K562 (cell line): Measurements from ENCODE around the gene RAB6A. TPM values are rescaled to one million over a fixed set of nuclear protein-coding genes. Genes with fewer than 3 reads are reported as not detected.

Source experiments
- ATAC-seq: fragments of 200-7000 bp; cut with Tn5 transposase; 3 replicates; pipeline ENCODE4 v1.9.1; 2020; ENCODE audit warnings: moderate library complexity
- BruUV-seq: library from RNA; stranded (reverse); fragments of 400-500 nt; replicated peaks from 2 replicates; lab custom pipeline; 2021; lab: Mats Ljungman, UMichigan
- CTCF ChIA-PET: fragments of 300-600 bp; formaldehyde crosslinking; extraction: SDS; loops from one replicate; lab custom pipeline; 2021; ENCODE audit warnings: low intra/inter-chr PET ratio; lab: Yijun Ruan, JAX
- POLR2A ChIA-PET: fragments of 300-600, 350-650 bp; sonication (Branson Sonifier 250); formaldehyde crosslinking; extraction: SDS; loops from one replicate; lab custom pipeline; 2021; ENCODE audit warnings: antibody characterized with exemption, inconsistent platforms; lab: Yijun Ruan, JAX
- DNase-seq, 4 experiments: peaks; one replicate each; pipeline versions ENCODE4 v3.0.0 to v3.0.0-alpha.2; 2011 to 2018; ENCODE audit warnings: low spot score in 3 of 4, mixed read lengths in 3 of 4; ENCODE audit errors: extremely low read depth in 1 of 4
- FAIRE-seq: peaks from 2 replicates; lab custom pipeline; 2011; peaks lifted over from hg19 to GRCh38; lab: Jason Lieb, UNC
- H2AFZ ChIP-seq: 2 replicates; pipeline ENCODE4 v1.6.0; 2011; ENCODE audit warnings: low read depth, low read length, control low read depth, inconsistent platforms
- H3K27ac ChIP-seq: fragments of 200-600 bp; 3 replicates; pipeline ENCODE4 v1.8.0; 2011; ENCODE audit warnings: low read depth, mild to moderate bottlenecking, control low read depth, inconsistent platforms, low read length, moderate library complexity, mixed read lengths; ENCODE audit errors: extremely low read depth
- H3K27me3 ChIP-seq, 2 experiments: fragments of 300-600 bp in 1 of 2; 2 replicates in 1 of 2; 3 replicates in 1 of 2; pipeline versions ENCODE4 v1.6.0 to v1.8.0; 2011; ENCODE audit warnings: inconsistent platforms in 2 of 2, low read length in 2 of 2, mild to moderate bottlenecking in 1 of 2, mixed read lengths in 1 of 2, moderate library complexity in 1 of 2; ENCODE audit not compliant: control insufficient read depth in 2 of 2, insufficient read depth in 2 of 2
- H3K36me3 ChIP-seq: fragments of 300-600 bp; 3 replicates; pipeline ENCODE4 v1.8.0; 2011; ENCODE audit warnings: mild to moderate bottlenecking, low read length, inconsistent platforms; ENCODE audit not compliant: control insufficient read depth, insufficient read depth
- H3K4me1 ChIP-seq, 2 experiments: fragments of 200-600 bp in 1 of 2; replicated peaks in 1 of 2; 2 replicates in 1 of 2; 3 replicates in 1 of 2; pipeline versions ENCODE4 v1.5.1 to v1.8.0; 2011; ENCODE audit warnings: inconsistent platforms in 2 of 2, low read length in 2 of 2, mild to moderate bottlenecking in 1 of 2, mixed read lengths in 1 of 2, moderate library complexity in 1 of 2; ENCODE audit not compliant: control insufficient read depth in 2 of 2, insufficient read depth in 2 of 2
- H3K4me2 ChIP-seq: 2 replicates; pipeline ENCODE4 v1.6.1; 2011; ENCODE audit warnings: low read length, control low read depth, inconsistent platforms, mixed read lengths; ENCODE audit not compliant: insufficient read depth
- H3K4me3 ChIP-seq: fragments of 200-600 bp; sonication (generic), shearing (Covaris generic); 2 replicates; pipeline ENCODE4 v1.5.1; 2016; ENCODE audit warnings: control low read depth, inconsistent platforms
- H3K79me2 ChIP-seq: fragments of 200-600 bp; 3 replicates; pipeline ENCODE4 v1.8.0; 2011; ENCODE audit warnings: low read length, inconsistent platforms; ENCODE audit not compliant: control insufficient read depth, insufficient read depth
- H3K9ac ChIP-seq, 2 experiments: 2 replicates each; pipeline versions ENCODE4 v1.6.0 to v1.6.1; 2011; ENCODE audit warnings: low read depth in 2 of 2, low read length in 2 of 2, control low read depth in 1 of 2, inconsistent platforms in 1 of 2, mild to moderate bottlenecking in 1 of 2, mixed read lengths in 1 of 2; ENCODE audit not compliant: insufficient read depth in 1 of 2
- H3K9me1 ChIP-seq: one replicate; pipeline ENCODE4 v1.6.0; 2011; ENCODE audit warnings: inconsistent platforms, mild to moderate bottlenecking, low read length, moderate library complexity; ENCODE audit not compliant: control insufficient read depth, insufficient read depth
- H3K9me3 ChIP-seq: replicated peaks from 2 replicates; pipeline ENCODE4 v1.5.1; 2011; ENCODE audit warnings: low read depth, low read length, inconsistent platforms; ENCODE audit not compliant: control insufficient read depth, insufficient read depth
- H4K20me1 ChIP-seq: replicated peaks from 2 replicates; pipeline ENCODE4 v1.6.1; 2011; ENCODE audit warnings: low read length, inconsistent platforms, mixed read lengths; ENCODE audit not compliant: control insufficient read depth, insufficient read depth
- BRF1 ChIP-seq: IDR thresholded peaks from 3 replicates; pipeline ENCODE4 v1.6.1; 2011; ENCODE audit warnings: borderline replicate concordance, mild to moderate bottlenecking; ENCODE audit not compliant: insufficient read length; ENCODE audit errors: extremely low read depth
- CXXC5 ChIP-seq: fragments of 250-450 bp; sonication (Bioruptor Pico); IDR thresholded peaks from 2 replicates; pipeline ENCODE4 v1.8.0; 2022; ENCODE audit warnings: inconsistent platforms, mild to moderate bottlenecking, moderate library complexity
- DMBX1 ChIP-seq: fragments of 250-450 bp; sonication (Bioruptor Pico); IDR thresholded peaks from 2 replicates; pipeline ENCODE4 v1.8.0; 2022; ENCODE audit warnings: inconsistent platforms, mild to moderate bottlenecking, moderate library complexity, borderline replicate concordance
- E2F3 ChIP-seq: fragments of 250-450 bp; sonication (Bioruptor Pico); IDR thresholded peaks from 2 replicates; pipeline ENCODE4 v1.4.0; 2020; ENCODE audit warnings: mild to moderate bottlenecking
- ETS2 ChIP-seq: IDR thresholded peaks from 2 replicates; pipeline ENCODE4 v1.6.1; 2016; ENCODE audit warnings: borderline replicate concordance, missing genetic modification characterization, mild to moderate bottlenecking, moderate library complexity, missing compliant biosample characterization; ENCODE audit not compliant: poor library complexity, severe bottlenecking
- HOXB6 ChIP-seq: fragments of 250-450 bp; sonication (Bioruptor Pico); IDR thresholded peaks from 2 replicates; pipeline ENCODE4 v1.5.1; 2022; ENCODE audit warnings: mild to moderate bottlenecking, borderline replicate concordance
- L3MBTL2 ChIP-seq: fragments of 450-650 bp; IDR thresholded peaks from 2 replicates; pipeline ENCODE4 v1.6.1; 2016; ENCODE audit warnings: mild to moderate bottlenecking, moderate library complexity
- MNT ChIP-seq, 2 experiments: fragments of 450-650 bp; conservative IDR thresholded peaks; 2 replicates each; pipeline ENCODE4 v1.6.1; 2017; ENCODE audit warnings: mild to moderate bottlenecking in 2 of 2, moderate library complexity in 2 of 2
- MYC ChIP-seq, 2 experiments: fragments of 250-450 bp in 1 of 2; sonication (Bioruptor Pico) in 1 of 2; IDR thresholded peaks; 2 replicates each; pipeline versions ENCODE4 v1.5.1 to v1.6.1; 2012 to 2021; ENCODE audit warnings: low read depth in 2 of 2, borderline replicate concordance in 1 of 2, improper control_type of control experiment in 1 of 2, low read length in 1 of 2, mild to moderate bottlenecking in 1 of 2, moderate library complexity in 1 of 2
- NFRKB ChIP-seq: fragments of 450-650 bp; IDR thresholded peaks from 2 replicates; pipeline ENCODE4 v1.6.1; 2016; ENCODE audit warnings: low read depth
- PCBP1 ChIP-seq: fragments of 200-400 bp; formaldehyde crosslinking; IDR thresholded peaks from 2 replicates; pipeline ENCODE4 v1.6.1; 2018; ENCODE audit warnings: mild to moderate bottlenecking, low read depth, low read length; ENCODE audit not compliant: poor library complexity, severe bottlenecking
- PTRF ChIP-seq: fragments of 450-650 bp; IDR thresholded peaks from 2 replicates; pipeline ENCODE4 v1.6.1; 2016; ENCODE audit warnings: mild to moderate bottlenecking, missing genetic modification characterization, missing compliant biosample characterization
- ZNF324 ChIP-seq: fragments of 250-450 bp; sonication (Bioruptor Pico); IDR thresholded peaks from 2 replicates; pipeline ENCODE4 v1.4.0; 2020; ENCODE audit warnings: mild to moderate bottlenecking
- ZNF583 ChIP-seq: fragments of 250-450 bp; sonication (Bioruptor Pico); IDR thresholded peaks from 2 replicates; pipeline ENCODE4 v1.4.0; 2020
- ZNF589 ChIP-seq: fragments of 200-800 bp; sonication (Bioruptor generic); IDR thresholded peaks from 2 replicates; pipeline ENCODE4 v1.6.1; 2016; ENCODE audit warnings: low read depth, missing genetic modification characterization, missing compliant biosample characterization
- ZNF668 ChIP-seq: fragments of 250-450 bp; sonication (Bioruptor Pico); IDR thresholded peaks from 2 replicates; pipeline ENCODE4 v1.8.0; 2022; ENCODE audit warnings: mild to moderate bottlenecking, inconsistent platforms
- WGBS: fragments of 100-300 bp; shearing (Covaris generic); methylation state at CpG from one replicate; pipeline ENCODE4 v1.1.6; 2016; ENCODE audit warnings: low coverage, mixed read lengths; ENCODE audit not compliant: insufficient coverage; ENCODE audit errors: missing lambda C conversion rate; 5-methylcytosine and 5-hydroxymethylcytosine counted together
- in situ Hi-C: fragments of 300-500 bp; cut with MboI; formaldehyde crosslinking; loops from 4 replicates; pipeline ENCODE4 v1.15.0; 2018; ENCODE audit warnings: inconsistent platforms, mixed read lengths
- intact Hi-C: fragments of 100-400 bp; cut with micrococcal nuclease; formaldehyde crosslinking; loops from 2 replicates; pipeline ENCODE4 v1.14.2; 2022
- polyA plus RNA-seq, 8 experiments: library from polyadenylated mRNA; depleted of rRNA in 4 of 8; stranded (reverse) in 5 of 8; unstranded in 3 of 8; fragments of >200 nt; fragmentation: Nextera tagmentation in 2 of 8; fragmentation: Illumina TruSeq in 1 of 8; extraction: Ambion mirVana in 2 of 8; extraction: Trizol in 1 of 8; gene quantifications; 2 replicates each; pipeline versions ENCODE4 v1.2.1 to v1.2.3, GENCODE V29; 2011 to 2014; ENCODE audit warnings: inconsistent platforms in 1 of 8, missing spikeins in 1 of 8
- total RNA-seq, 7 experiments: library from RNA; depleted of rRNA in 6 of 7; stranded (reverse); fragments of >200 nt in 6 of 7; fragmentation: Illumina TruSeq in 2 of 7; extraction: Trizol in 2 of 7; gene quantifications; 2 replicates each; pipeline versions ENCODE4 v1.2.1 to v1.2.3, GENCODE V29; 2011 to 2021; ENCODE audit warnings: low replicate concordance in 1 of 7
- TF ChIP-seq, protein P1 (sequence below): IDR thresholded peaks from 2 replicates; pipeline ENCODE4 v1.6.1; 2011; ENCODE audit not compliant: insufficient read length; ENCODE audit errors: extremely low read depth
- TF ChIP-seq, protein P2 (sequence below): fragments of 200-800 bp; sonication (Bioruptor generic); IDR thresholded peaks from 2 replicates; pipeline ENCODE4 v1.6.1; 2017; ENCODE audit warnings: missing genetic modification characterization, missing compliant biosample characterization

Gene RAB6A
- total and polyA plus RNA-seq, 9 of the 15 experiments (the other 6 are each of a cell fraction or from before 2014, with no cell fraction given), result 14.0 to 95.3 (median 45.4) TPM

- H3K27ac ChIP-seq, result peak overlapping the region; percentile 63
- ChIA-PET CTCF (no interaction called here), POLR2A (interaction anchor here (1.1 to 2.2 kb wide), 5 partner anchors 10 to 94 kb away, joined by 3 to 14 read pairs (median 4); partner anchors contain the start of gene RAB6A)
- H3K4me1 ChIP-seq, result peaks cover 16 to 32% of the 10 kb centered on the region in 2 experiments
- in situ Hi-C loops (no loop called here), intact Hi-C loops (loop anchor here (10.0 kb wide), 1 partner anchor 151 kb away; no protein-coding TSS in a partner anchor)
- no peaks in the 10 kb centered on the region for H4K20me1 ChIP-seq
- no peaks in the 10 kb centered on the region for H3K9me1 ChIP-seq
- no peak for FAIRE-seq
- no peaks in the 10 kb centered on the region; the same call in 1 of the 2 replicates for H3K9me3 ChIP-seq
- no peak for ATAC-seq
- H3K4me2 ChIP-seq, result peak overlapping the region; percentile 32; the same call in 1 of the 2 replicates
- peaks cover 15% of the 10 kb centered on the region; the same call in 2 of the 3 replicates for H3K79me2 ChIP-seq
- peak overlapping the region; percentile 11 to 71; a peak in 2 of 4 replicates for H3K9ac ChIP-seq
- no TSS peak for BruUV-seq
- H3K27me3 ChIP-seq, result no peaks in the 10 kb centered on the region
- H3K36me3 ChIP-seq, result no peaks in the 10 kb centered on the region
- peak in 1 of 4 experiments; percentile 20 for DNase-seq
- H2AFZ ChIP-seq, result peak overlapping the region; percentile 60
- H3K4me3 ChIP-seq, result no peak overlapping the region
- 56% methylated on average over 5 of the region's 5 CpGs for WGBS
- TF ChIP-seq L3MBTL2 (peak; percentile 20; the same call in 1 of the 2 replicates), PTRF (tag) (peak; percentile 46), PCBP1 (no peak), CXXC5 (peak; percentile 18; the same call in 1 of the 2 replicates), ETS2 (tag) (peak; percentile 16), MNT (conservative IDR thresholded peaks at IDR 0.05) (peak in 1 of 2 experiments; percentile 18; a peak in 1 of 4 replicates), BRF1 (no peak), NFRKB (peak; percentile 13; the same call in 1 of the 2 replicates), DMBX1 (CRISPR knock-in tag) (no peak), HOXB6 (CRISPR knock-in tag) (no peak), MYC (IDR thresholded peaks at IDR 0.05; ENCODE audit: low read depth, low read length) (no peak), MYC (CRISPR knock-in tag; IDR thresholded peaks at IDR 0.05; ENCODE audit: borderline replicate concordance, low read depth) (peak; percentile 13; the same call in 1 of the 2 replicates), ZNF589 (CRISPR knock-in tag) (0 out of 2 replicates have a peak, but pooled peaks have one; percentile 20), ZNF324 (CRISPR knock-in tag) (peak; percentile 21; the same call in 1 of the 2 replicates), E2F3 (no peak), ZNF583 (CRISPR knock-in tag) (0 out of 2 replicates have a peak, but pooled peaks have one; percentile 12), ZNF668 (peak; percentile 57; the same call in 1 of the 2 replicates)
- TF ChIP-seq, protein P1, sequence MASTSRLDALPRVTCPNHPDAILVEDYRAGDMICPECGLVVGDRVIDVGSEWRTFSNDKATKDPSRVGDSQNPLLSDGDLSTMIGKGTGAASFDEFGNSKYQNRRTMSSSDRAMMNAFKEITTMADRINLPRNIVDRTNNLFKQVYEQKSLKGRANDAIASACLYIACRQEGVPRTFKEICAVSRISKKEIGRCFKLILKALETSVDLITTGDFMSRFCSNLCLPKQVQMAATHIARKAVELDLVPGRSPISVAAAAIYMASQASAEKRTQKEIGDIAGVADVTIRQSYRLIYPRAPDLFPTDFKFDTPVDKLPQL, result no peak
- TF ChIP-seq, protein P2, sequence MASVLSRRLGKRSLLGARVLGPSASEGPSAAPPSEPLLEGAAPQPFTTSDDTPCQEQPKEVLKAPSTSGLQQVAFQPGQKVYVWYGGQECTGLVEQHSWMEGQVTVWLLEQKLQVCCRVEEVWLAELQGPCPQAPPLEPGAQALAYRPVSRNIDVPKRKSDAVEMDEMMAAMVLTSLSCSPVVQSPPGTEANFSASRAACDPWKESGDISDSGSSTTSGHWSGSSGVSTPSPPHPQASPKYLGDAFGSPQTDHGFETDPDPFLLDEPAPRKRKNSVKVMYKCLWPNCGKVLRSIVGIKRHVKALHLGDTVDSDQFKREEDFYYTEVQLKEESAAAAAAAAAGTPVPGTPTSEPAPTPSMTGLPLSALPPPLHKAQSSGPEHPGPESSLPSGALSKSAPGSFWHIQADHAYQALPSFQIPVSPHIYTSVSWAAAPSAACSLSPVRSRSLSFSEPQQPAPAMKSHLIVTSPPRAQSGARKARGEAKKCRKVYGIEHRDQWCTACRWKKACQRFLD (CRISPR knock-in tag), result peak; percentile 4; the same call in 1 of the 2 replicates
Observed at GRCh38 chr11:73783483-73784020, 22.7 kb upstream of the RAB6A start.
